GM10266 (cell line): Measurements from ENCODE around the gene FAM20B.

Experiments
- DNase-seq: peaks from one replicate; pipeline ENCODE4 v3.0.0; 2012; ENCODE audit errors: extremely low spot score
- CTCF ChIP-seq: IDR thresholded peaks from 2 replicates; pipeline ENCODE4 v1.5.1; 2012; ENCODE audit warnings: mild to moderate bottlenecking, low read depth; ENCODE audit not compliant: control insufficient read depth, insufficient read depth; ENCODE audit errors: missing control alignments

The FAM20B gene

DNA sequence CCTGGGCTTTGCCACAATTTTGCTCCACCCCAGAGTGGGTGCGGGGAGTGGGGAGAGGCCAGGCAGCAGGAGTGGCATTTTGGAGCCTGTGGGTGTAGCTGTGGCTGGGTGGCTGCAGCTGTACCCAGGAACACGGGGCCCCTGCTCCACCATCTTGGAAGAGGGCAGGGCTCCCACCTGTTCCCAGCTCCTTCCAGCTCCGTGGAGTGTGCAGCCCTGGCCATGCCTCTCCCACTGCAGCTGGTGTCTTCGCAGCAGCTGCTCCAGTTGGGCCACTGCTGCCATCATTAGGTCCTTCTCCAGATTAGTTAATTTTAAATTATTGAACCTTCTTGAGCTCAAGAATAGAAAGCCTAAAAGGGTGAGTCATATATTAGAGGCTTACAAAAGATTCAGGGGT is 17.6 kb downstream of the FAM20B start:
- TF ChIP-seq CTCF: no peak

DNA sequence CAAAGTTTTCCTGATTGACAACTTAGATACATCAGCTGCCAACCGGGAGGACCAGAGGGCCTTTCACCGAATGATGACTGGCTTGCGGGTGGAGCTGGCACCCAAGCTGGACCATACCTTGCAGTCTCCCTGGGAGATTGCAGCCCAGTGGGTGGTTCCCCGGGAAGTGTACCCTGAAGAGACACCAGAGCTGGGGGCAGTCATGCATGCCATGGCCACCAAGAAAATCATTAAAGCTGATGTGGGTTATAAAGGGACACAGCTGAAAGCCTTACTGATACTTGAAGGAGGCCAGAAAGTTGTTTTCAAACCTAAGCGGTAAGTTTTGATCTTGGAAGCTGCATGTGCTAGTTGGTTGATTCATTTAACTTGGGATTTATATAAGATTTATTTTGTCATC is 18.2 kb downstream of the FAM20B start:
- no peak for TF ChIP-seq CTCF
- no peak for DNase-seq

More for the DNA sequence above, 17.6 kb downstream of the FAM20B start:
- no peak for DNase-seq

DNA sequence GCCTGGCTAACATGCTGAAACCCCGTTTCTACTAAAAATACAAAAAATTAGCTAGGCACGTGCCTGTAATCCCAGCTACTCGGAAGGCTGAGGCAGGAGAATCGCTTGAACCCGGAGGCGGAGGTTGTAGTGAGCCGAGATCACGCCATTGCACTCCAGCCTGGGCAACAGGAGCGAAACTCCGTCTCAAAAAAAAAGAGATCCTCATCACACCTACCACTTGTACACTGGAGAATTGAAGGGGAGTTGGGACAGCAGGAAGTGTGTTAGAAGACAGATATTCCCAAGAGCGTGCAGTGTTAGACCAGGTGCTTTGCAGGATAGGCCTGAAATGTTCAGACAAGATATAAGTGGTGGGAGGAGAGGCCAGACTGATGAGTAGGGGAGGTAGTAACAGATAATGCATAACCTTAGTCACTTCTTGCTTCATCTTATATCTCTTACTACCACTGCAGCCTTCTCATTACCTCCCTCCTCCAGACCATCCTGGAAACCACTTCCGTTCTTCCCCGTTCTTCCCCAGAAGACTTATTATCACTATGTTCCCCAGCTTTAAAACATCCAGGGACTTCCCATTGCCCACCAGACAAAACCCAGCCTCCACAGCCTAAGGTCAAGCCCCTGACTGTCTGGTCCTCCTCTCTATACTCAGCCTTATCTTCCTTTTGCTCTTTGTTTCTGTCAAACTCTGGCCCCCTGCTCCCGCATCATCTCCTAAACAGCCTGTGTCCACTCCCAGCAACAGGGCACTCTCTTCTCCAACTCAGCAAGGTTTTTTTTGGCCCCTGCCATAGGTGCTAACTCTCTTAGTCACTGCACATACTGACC is 21.3 kb downstream of the FAM20B start:
- DNase-seq: no peak
- TF ChIP-seq CTCF: no peak

GRCh38 chr1:179047636-179047997 is 21.9 kb downstream of the FAM20B start:
- no peak for TF ChIP-seq CTCF
- DNase-seq: no peak

- no peak for DNase-seq
- no peak for TF ChIP-seq CTCF
Observed at GRCh38 chr1:179048339-179049124, 22.8 kb downstream of the FAM20B start.

GRCh38 chr1:179052776-179053175 is 27.1 kb downstream of the FAM20B start:
- no peak for TF ChIP-seq CTCF
- no peak for DNase-seq

DNA sequence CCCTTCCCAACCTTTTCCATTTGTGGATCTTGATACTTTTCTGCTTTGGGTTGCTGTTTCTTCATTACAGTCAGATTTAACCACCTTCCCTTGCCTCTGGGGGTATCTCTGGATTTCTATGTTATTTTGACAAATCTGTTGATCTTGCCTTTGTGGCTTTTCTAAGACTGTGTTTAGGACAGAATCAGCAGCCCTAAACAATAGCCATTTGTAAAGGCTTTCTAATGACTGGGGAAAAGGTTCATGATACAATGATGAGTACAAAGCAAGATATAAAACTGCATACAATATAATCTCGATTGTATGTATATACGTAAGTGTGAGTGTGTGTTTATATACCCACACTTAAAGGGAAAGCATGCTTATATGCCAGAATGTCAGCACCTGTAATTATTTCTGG is 27.8 kb downstream of the FAM20B start:
- TF ChIP-seq CTCF: no peak
- DNase-seq: no peak
